HepG2 (cell line): Measurements from ENCODE around the gene ABHD12. TPM values are rescaled to one million over a fixed set of nuclear protein-coding genes. Genes with fewer than 3 reads are reported as not detected.

Experiments
- ATRX ChIP-seq: sonication (generic); formaldehyde crosslinking; IDR thresholded peaks from 2 replicates; pipeline ENCODE4 v1.4.0; 2020; ENCODE audit warnings: missing genetic modification reagents, borderline replicate concordance
- CEBPG ChIP-seq: IDR thresholded peaks from 2 replicates; pipeline ENCODE4 v1.6.1; 2016
- NCOA2 ChIP-seq: sonication (generic); formaldehyde crosslinking; IDR thresholded peaks from 2 replicates; pipeline ENCODE4 v1.8.0; 2022; ENCODE audit warnings: inconsistent platforms
- NRL ChIP-seq: sonication (generic); formaldehyde crosslinking; IDR thresholded peaks from 2 replicates; pipeline ENCODE4 v1.5.0; 2020; ENCODE audit warnings: missing genetic modification reagents, mild to moderate bottlenecking, moderate library complexity, borderline replicate concordance
- SCMH1 ChIP-seq: sonication (generic); formaldehyde crosslinking; IDR thresholded peaks from 2 replicates; pipeline ENCODE4 v1.9.0; 2021; ENCODE audit warnings: missing genetic modification reagents, mild to moderate bottlenecking, borderline replicate concordance
- SETDB1 ChIP-seq: sonication (generic); formaldehyde crosslinking; IDR thresholded peaks from 2 replicates; pipeline ENCODE4 v1.5.1; 2020; ENCODE audit warnings: missing genetic modification reagents, mild to moderate bottlenecking, borderline replicate concordance
- ZNF644 ChIP-seq: IDR thresholded peaks from 2 replicates; pipeline ENCODE4 v1.6.1; 2016; ENCODE audit warnings: low read depth
- polyA plus RNA-seq, 8 experiments: library from polyadenylated mRNA; depleted of rRNA in 3 of 8; stranded (reverse) in 7 of 8; unstranded in 1 of 8; fragments of >200 nt; fragmentation: Illumina TruSeq in 4 of 8; extraction: Trizol in 4 of 8; gene quantifications; 2 replicates each; pipeline versions ENCODE4 v1.2.1 to v1.2.3, GENCODE V29; 2011 to 2016; ENCODE audit warnings: low read depth in 4 of 8, missing spikeins in 1 of 8, mixed read lengths in 1 of 8; ENCODE audit not compliant: insufficient read depth in 1 of 8
- total RNA-seq, 5 experiments: library from RNA; depleted of rRNA; stranded (reverse); fragments of >200 nt; fragmentation: Illumina TruSeq; extraction: Trizol; gene quantifications; 2 replicates each; pipeline ENCODE4 v1.2.3, GENCODE V29; 2016; ENCODE audit warnings: low read depth in 1 of 5
- TF ChIP-seq, protein P1 (sequence below): sonication (generic); formaldehyde crosslinking; IDR thresholded peaks from 2 replicates; pipeline ENCODE4 v1.8.1; 2023; ENCODE audit warnings: missing genetic modification reagents, mild to moderate bottlenecking, borderline replicate concordance
- TF ChIP-seq, protein P2 (sequence below): sonication (generic); formaldehyde crosslinking; IDR thresholded peaks from 2 replicates; pipeline ENCODE4 v1.8.0; 2022; ENCODE audit warnings: mild to moderate bottlenecking, missing genetic modification reagents; ENCODE audit not compliant: insufficient replicate concordance
- TF ChIP-seq, protein P3 (sequence below): sonication (generic); formaldehyde crosslinking; IDR thresholded peaks from 2 replicates; pipeline ENCODE4 v1.4.0; 2020; ENCODE audit warnings: mild to moderate bottlenecking, missing genetic modification reagents
- TF ChIP-seq, protein P4 (sequence below): sonication (generic); formaldehyde crosslinking; IDR thresholded peaks from 2 replicates; pipeline ENCODE4 v1.5.0; 2020; ENCODE audit warnings: missing genetic modification reagents
- TF ChIP-seq, protein P5 (sequence below): sonication (generic); formaldehyde crosslinking; IDR thresholded peaks from 2 replicates; pipeline ENCODE4 v1.4.0; 2020; ENCODE audit warnings: missing genetic modification reagents
- TF ChIP-seq, protein P6 (sequence below): sonication (generic); formaldehyde crosslinking; IDR thresholded peaks from 2 replicates; pipeline ENCODE4 v1.8.0; 2023; ENCODE audit warnings: mild to moderate bottlenecking, missing genetic modification reagents

Gene ABHD12
- total and polyA plus RNA-seq, 2 of the 13 experiments (the other 11 are each of a cell fraction or from before 2014, with no cell fraction given): 23.5 to 72.1 TPM

DNA sequence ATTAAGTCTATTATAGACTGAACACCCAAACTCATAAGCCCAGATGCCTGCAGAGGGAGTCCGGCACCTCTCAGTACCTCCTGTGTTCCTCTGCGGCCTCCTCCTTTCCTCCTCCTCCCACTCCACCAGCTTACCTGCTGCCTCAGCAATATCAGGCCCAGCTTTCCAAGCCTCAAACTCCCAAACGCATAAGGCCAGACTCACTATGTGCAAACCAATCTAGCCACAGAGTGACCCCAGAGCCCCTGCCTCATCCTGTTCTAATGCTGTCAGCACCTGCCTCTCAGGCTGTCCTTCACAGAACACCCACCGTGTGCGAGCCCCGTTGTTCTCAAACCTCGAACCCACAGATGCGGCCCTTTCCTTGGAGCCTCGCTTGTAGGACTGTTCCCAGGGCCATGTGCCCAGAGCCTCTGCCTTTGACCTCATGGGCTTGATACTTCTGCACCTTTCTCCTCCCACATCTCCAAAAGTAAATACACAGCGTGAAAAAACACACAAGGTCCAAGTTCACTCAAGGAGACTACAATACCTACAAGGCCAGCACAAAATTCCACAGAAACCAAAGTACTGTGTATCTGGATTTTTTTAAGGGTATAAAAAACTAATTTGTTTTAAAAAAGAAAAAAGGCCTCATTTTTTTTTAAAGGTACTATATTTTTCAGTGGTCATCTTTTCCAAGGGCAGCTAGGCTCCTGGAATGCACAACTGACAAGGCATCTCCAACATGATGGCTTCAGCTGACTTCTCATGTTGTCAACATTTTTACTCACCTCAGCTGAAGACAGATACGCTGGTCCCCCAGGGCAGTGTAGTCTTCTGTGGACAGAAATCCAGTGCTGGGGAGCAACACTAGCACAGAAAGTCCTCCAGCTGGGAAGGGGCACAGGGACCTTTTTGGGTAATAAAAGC, 52.3 kb downstream of the ABHD12 start (continued):
- no peak for TF ChIP-seq SCMH1 (CRISPR knock-in tag)
- TF ChIP-seq CEBPG (CRISPR knock-in tag): no peak
- TF ChIP-seq, protein P1, sequence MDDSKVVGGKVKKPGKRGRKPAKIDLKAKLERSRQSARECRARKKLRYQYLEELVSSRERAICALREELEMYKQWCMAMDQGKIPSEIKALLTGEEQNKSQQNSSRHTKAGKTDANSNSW: 0 out of 2 replicates have a peak, but pooled peaks have one; percentile 64
- TF ChIP-seq ATRX (CRISPR knock-in tag): no peak
- TF ChIP-seq, protein P2, sequence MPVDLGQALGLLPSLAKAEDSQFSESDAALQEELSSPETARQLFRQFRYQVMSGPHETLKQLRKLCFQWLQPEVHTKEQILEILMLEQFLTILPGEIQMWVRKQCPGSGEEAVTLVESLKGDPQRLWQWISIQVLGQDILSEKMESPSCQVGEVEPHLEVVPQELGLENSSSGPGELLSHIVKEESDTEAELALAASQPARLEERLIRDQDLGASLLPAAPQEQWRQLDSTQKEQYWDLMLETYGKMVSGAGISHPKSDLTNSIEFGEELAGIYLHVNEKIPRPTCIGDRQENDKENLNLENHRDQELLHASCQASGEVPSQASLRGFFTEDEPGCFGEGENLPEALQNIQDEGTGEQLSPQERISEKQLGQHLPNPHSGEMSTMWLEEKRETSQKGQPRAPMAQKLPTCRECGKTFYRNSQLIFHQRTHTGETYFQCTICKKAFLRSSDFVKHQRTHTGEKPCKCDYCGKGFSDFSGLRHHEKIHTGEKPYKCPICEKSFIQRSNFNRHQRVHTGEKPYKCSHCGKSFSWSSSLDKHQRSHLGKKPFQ (CRISPR knock-in tag): peak; percentile 64
- TF ChIP-seq, protein P3, sequence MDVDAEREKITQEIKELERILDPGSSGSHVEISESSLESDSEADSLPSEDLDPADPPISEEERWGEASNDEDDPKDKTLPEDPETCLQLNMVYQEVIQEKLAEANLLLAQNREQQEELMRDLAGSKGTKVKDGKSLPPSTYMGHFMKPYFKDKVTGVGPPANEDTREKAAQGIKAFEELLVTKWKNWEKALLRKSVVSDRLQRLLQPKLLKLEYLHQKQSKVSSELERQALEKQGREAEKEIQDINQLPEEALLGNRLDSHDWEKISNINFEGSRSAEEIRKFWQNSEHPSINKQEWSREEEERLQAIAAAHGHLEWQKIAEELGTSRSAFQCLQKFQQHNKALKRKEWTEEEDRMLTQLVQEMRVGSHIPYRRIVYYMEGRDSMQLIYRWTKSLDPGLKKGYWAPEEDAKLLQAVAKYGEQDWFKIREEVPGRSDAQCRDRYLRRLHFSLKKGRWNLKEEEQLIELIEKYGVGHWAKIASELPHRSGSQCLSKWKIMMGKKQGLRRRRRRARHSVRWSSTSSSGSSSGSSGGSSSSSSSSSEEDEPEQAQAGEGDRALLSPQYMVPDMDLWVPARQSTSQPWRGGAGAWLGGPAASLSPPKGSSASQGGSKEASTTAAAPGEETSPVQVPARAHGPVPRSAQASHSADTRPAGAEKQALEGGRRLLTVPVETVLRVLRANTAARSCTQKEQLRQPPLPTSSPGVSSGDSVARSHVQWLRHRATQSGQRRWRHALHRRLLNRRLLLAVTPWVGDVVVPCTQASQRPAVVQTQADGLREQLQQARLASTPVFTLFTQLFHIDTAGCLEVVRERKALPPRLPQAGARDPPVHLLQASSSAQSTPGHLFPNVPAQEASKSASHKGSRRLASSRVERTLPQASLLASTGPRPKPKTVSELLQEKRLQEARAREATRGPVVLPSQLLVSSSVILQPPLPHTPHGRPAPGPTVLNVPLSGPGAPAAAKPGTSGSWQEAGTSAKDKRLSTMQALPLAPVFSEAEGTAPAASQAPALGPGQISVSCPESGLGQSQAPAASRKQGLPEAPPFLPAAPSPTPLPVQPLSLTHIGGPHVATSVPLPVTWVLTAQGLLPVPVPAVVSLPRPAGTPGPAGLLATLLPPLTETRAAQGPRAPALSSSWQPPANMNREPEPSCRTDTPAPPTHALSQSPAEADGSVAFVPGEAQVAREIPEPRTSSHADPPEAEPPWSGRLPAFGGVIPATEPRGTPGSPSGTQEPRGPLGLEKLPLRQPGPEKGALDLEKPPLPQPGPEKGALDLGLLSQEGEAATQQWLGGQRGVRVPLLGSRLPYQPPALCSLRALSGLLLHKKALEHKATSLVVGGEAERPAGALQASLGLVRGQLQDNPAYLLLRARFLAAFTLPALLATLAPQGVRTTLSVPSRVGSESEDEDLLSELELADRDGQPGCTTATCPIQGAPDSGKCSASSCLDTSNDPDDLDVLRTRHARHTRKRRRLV (CRISPR knock-in tag): no peak
- TF ChIP-seq ZNF644 (CRISPR knock-in tag): peak; percentile 94
- TF ChIP-seq, protein P4, sequence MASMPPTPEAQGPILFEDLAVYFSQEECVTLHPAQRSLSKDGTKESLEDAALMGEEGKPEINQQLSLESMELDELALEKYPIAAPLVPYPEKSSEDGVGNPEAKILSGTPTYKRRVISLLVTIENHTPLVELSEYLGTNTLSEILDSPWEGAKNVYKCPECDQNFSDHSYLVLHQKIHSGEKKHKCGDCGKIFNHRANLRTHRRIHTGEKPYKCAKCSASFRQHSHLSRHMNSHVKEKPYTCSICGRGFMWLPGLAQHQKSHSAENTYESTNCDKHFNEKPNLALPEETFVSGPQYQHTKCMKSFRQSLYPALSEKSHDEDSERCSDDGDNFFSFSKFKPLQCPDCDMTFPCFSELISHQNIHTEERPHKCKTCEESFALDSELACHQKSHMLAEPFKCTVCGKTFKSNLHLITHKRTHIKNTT (CRISPR knock-in tag): no peak
- TF ChIP-seq SETDB1: no peak
- TF ChIP-seq, protein P5, sequence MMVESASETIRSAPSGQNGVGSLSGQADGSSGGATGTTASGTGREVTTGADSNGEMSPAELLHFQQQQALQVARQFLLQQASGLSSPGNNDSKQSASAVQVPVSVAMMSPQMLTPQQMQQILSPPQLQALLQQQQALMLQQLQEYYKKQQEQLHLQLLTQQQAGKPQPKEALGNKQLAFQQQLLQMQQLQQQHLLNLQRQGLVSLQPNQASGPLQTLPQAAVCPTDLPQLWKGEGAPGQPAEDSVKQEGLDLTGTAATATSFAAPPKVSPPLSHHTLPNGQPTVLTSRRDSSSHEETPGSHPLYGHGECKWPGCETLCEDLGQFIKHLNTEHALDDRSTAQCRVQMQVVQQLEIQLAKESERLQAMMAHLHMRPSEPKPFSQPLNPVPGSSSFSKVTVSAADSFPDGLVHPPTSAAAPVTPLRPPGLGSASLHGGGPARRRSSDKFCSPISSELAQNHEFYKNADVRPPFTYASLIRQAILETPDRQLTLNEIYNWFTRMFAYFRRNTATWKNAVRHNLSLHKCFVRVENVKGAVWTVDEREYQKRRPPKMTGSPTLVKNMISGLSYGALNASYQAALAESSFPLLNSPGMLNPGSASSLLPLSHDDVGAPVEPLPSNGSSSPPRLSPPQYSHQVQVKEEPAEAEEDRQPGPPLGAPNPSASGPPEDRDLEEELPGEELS (CRISPR knock-in tag): peak; percentile 95
- peak; percentile 97 for TF ChIP-seq NRL (CRISPR knock-in tag)
- TF ChIP-seq, protein P6, sequence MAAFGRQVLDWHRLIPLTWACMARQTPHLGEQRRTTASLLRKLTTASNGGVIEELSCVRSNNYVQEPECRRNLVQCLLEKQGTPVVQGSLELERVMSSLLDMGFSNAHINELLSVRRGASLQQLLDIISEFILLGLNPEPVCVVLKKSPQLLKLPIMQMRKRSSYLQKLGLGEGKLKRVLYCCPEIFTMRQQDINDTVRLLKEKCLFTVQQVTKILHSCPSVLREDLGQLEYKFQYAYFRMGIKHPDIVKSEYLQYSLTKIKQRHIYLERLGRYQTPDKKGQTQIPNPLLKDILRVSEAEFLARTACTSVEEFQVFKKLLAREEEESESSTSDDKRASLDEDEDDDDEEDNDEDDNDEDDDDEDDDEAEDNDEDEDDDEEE (CRISPR knock-in tag): peak; percentile 85; the same call in 1 of the 2 replicates
- peak; percentile 88 for TF ChIP-seq NCOA2
